ENCODE measurements around the gene PRKRIP1. TPM values are rescaled to one million over a fixed set of nuclear protein-coding genes. Genes with fewer than 3 reads are reported as not detected.

PRKRIP1 gene
- polyA plus RNA-seq, 1 experiment: 13.1 TPM

GRCh38 chr7:102412548-102412947 lies 16.4 kb downstream of the PRKRIP1 start:
- no peak for DNase-seq (ENCODE audit: low read depth, low spot score)
- Histone ChIP-seq H3K9me3 (ENCODE audit: control insufficient read depth, insufficient read depth, low read length) (peaks cover 3% of the 10 kb centered on the region; the same call in 1 of the 2 replicates), H3K4me3 (ENCODE audit: low read depth, low read length) (no peak overlapping the region), H3K27me3 (ENCODE audit: control insufficient read depth, insufficient read depth, low read length) (no peaks in the 10 kb centered on the region), H3K27ac (ENCODE audit: low read depth, low read length) (no peak overlapping the region)
- ChIA-PET CTCF (interaction anchor here (1.0 kb wide), 2 partner anchors 9 to 12 kb away, joined by 3 read pairs; no protein-coding TSS in a partner anchor), POLR2A (interaction anchor here (0.6 kb wide), 1 partner anchor 17 kb away, joined by 4 read pairs; no protein-coding TSS in a partner anchor)
- TF ChIP-seq CTCF (IDR thresholded peaks at IDR 0.05; ENCODE audit: low read depth, low read length): peak; percentile 42

GRCh38 chr7:102413091-102413490 lies 16.9 kb downstream of the PRKRIP1 start:
- Histone ChIP-seq H3K9me3 (ENCODE audit: control insufficient read depth, insufficient read depth, low read length) (peaks cover 3% of the 10 kb centered on the region; the same call in 1 of the 2 replicates), H3K27me3 (ENCODE audit: control insufficient read depth, insufficient read depth, low read length) (no peaks in the 10 kb centered on the region), H3K4me3 (ENCODE audit: low read depth, low read length) (no peak overlapping the region), H3K27ac (ENCODE audit: low read depth, low read length) (no peak overlapping the region)
- TF ChIP-seq CTCF (IDR thresholded peaks at IDR 0.05; ENCODE audit: low read depth, low read length): no peak
- no peak for DNase-seq (ENCODE audit: low read depth, low spot score)
- ChIA-PET POLR2A (no interaction called here), CTCF (interaction anchor here (0.7 to 1.0 kb wide), 2 partner anchors 8 to 9 kb away, joined by 3 read pairs; no protein-coding TSS in a partner anchor)

GRCh38 chr7:102413611-102414010 lies 17.4 kb downstream of the PRKRIP1 start:
- DNase-seq (ENCODE audit: low read depth, low spot score): no peak
- TF ChIP-seq CTCF (IDR thresholded peaks at IDR 0.05; ENCODE audit: low read depth, low read length): no peak
- ChIA-PET CTCF (interaction anchor here (0.7 to 1.7 kb wide), 2 partner anchors 9 kb away, joined by 3 to 5 read pairs; no protein-coding TSS in a partner anchor), POLR2A (no interaction called here)
- Histone ChIP-seq H3K4me3 (ENCODE audit: low read depth, low read length) (no peak overlapping the region), H3K27me3 (ENCODE audit: control insufficient read depth, insufficient read depth, low read length) (no peaks in the 10 kb centered on the region), H3K9me3 (ENCODE audit: control insufficient read depth, insufficient read depth, low read length) (peaks cover 3% of the 10 kb centered on the region; the same call in 1 of the 2 replicates), H3K27ac (ENCODE audit: low read depth, low read length) (no peak overlapping the region)

GRCh38 chr7:102415685-102416225 lies 19.6 kb downstream of the PRKRIP1 start:
- CTCF ChIA-PET: no interaction called here
- Histone ChIP-seq H3K9me3 (ENCODE audit: control insufficient read depth, insufficient read depth, low read length) (no peaks in the 10 kb centered on the region), H3K27me3 (ENCODE audit: control insufficient read depth, insufficient read depth, low read length) (no peaks in the 10 kb centered on the region), H3K4me3 (ENCODE audit: low read depth, low read length) (no peak overlapping the region), H3K27ac (ENCODE audit: low read depth, low read length) (no peak overlapping the region)
- POLR2A ChIA-PET: no interaction called here
- TF ChIP-seq CTCF (IDR thresholded peaks at IDR 0.05; ENCODE audit: low read depth, low read length): no peak
- DNase-seq (ENCODE audit: low read depth, low spot score): no peak

GRCh38 chr7:102416406-102416805 lies 20.2 kb downstream of the PRKRIP1 start:
- TF ChIP-seq CTCF (IDR thresholded peaks at IDR 0.05; ENCODE audit: low read depth, low read length): no peak
- no peaks in the 10 kb centered on the region for H3K9me3 ChIP-seq (ENCODE audit: control insufficient read depth, insufficient read depth, low read length)
- POLR2A ChIA-PET: no interaction called here
- H3K4me3 ChIP-seq (ENCODE audit: low read depth, low read length): no peak overlapping the region
- CTCF ChIA-PET: no interaction called here
- no peaks in the 10 kb centered on the region for H3K27me3 ChIP-seq (ENCODE audit: control insufficient read depth, insufficient read depth, low read length)
- no peak overlapping the region for H3K27ac ChIP-seq (ENCODE audit: low read depth, low read length)
- DNase-seq (ENCODE audit: low read depth, low spot score): no peak

All from AG04450 (cell line).